CD4-positive, alpha-beta T cell treated with Interleukin-10 for 1 hour (primary cell): ENCODE results near the gene LRRC45.
A peak's percentile ranks its signal among the peaks of the same experiment; 100 is the strongest.

ENCODE experiments used
- DNase-seq: peaks from one replicate; pipeline ENCODE4 v3.0.0-alpha.2; 2020

Gene LRRC45

DNA sequence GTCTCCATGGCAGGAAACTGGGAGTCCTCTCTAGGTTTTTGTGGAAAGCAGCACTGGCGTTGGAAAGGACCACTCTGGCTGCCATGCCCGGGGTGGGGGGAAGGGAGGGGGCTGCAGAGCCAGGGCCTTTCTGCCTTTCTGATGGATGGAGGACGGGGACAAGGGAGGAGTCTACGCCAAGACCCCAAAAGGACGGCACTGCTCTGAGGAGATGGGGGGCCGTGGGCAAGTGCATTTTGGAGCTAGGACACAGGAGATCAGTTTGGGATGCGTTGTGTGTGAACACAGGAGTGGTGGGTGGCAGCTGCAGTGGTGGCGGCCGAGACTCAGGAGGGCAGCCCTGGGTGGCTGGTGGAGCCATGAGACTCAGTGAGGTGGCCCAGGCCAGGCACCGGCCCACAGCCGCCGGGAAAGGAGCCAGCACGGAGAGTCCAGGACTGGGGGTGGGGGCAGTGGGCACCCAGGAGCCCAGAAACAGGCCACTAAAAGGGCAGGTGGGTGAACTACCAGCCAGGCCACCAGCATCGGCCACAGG lies 2.5 kb upstream of the LRRC45 start:
- no peak for DNase-seq

DNA sequence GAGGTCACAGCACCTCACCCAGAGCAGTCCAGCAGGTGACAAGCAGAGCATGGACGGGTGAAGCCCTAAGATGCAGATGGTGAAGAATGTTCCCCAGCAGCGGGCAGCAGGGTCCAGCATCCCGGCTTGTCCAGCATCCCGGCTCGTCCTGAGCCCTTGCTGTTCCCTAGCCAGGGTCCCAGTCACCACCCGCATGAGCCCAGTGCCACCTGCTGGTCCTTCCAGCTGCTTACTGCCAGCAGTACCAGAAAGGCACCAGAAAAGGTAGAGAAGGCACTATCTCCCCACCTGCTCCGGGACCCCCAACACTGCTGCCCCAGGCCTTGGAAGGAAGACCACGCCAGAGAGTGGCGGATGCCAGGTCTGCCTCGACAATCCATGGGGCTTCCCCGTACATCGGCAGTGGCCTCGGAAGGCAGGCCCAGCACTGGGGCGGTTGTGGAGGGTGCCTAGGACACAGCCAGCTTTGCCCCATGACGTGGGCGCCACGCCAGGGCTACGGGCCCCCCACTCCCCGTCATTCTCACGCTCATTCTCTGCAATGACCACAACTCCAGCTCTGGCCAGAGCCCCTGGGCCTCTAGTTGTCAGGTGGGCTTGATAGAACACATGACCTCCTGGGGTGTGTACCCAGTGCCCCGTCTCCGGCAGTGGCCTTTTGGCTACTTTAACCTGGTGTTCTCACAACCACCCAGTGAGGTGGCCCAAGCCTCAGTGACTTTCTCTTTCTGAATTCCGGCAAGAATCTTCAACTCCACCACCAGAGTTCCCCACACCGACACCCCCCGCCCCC lies 1.8 kb upstream of the LRRC45 start:
- peak; percentile 66 for DNase-seq

- no peak for DNase-seq
These were observed 1.2 kb upstream of the LRRC45 start for GRCh38 chr17:82021900-82022309.

- no peak for DNase-seq
These were observed 660 bp upstream of the LRRC45 start, which contains the start of gene CENPX for GRCh38 chr17:82022310-82022980. CENPX (minus strand) TSS chr17:82022878; CDS start chr17:82022861, 17 bp downstream.

GRCh38 chr17:82023447-82024241 lies 539 bp downstream of the LRRC45 start:
- no peak for DNase-seq

DNA sequence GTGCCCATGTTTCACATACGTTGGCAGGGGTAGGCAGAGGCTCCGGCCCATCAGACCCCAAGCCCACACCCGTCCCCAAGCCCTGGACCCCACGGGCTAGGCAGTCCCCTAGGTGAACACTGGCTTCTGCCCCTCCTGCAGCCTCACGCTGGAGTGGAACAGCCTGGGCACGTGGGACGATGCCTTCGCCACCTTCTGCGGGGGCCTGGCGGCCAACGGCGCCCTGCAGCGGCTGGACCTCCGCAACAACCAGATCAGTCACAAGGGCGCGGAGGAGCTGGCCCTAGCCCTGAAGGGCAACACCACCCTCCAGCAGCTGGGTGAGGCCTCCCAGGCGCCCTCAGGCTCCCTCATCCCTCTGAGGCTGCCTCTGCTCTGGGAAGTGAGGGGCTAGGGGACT lies 1.8 kb downstream of the LRRC45 start:
- DNase-seq, result no peak

DNA sequence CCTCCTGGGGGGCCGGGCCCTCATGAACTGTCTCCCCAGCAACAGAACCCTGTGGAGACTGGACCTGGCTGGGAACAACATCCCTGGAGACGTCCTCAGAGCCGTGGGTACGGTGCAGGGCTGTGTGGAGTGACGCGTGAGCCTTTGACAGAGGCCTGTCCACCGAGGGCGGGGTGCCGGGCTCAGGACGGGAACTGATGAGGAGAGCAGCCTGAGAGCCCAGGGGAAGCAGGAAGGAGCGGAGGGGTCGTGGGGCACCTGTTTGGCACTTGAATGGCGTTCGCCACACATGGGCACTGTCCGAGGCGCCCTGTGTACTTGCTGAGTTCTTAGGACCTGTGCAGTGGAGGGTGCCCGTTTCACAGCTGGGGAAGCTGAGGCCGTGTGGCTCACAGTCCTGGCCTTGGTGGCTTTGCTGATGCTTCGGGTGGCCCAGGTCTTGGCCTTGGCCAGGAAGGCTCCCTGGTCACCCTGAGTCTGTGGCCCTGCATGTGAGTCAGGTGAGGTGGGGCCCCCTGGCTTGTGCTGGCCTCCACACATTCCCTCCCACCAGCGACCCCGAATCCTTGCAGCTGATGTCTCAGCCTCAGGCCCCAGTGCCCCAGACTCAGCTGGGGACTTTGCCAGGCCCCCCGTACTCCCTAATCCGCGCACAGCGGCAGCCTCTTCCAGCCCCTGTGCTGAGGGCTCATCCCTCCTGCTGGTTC lies 2.4 kb downstream of the LRRC45 start:
- no peak for DNase-seq

- no peak for DNase-seq
These were observed 5.1 kb downstream of the LRRC45 start for GRCh38 chr17:82028246-82028645.

DNA sequence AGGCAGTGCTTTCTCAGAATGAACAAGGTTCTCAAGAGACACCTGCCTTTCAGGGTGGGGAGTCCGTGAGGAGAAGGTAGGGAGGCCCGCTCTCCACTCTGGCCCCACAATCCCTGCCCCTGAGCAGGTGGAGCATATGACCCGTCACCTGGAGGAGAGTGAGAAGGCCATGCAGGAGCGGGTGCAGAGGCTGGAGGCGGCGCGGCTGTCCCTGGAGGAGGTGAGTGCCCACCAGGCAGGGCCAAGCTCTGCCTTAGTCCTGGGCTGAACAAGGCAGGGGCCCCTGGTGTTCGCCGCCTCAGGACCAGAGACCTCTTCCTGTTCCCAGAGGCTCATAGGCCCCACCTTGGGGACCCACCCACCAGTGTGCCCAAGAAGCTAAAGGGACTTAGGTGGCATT lies 5.9 kb downstream of the LRRC45 start:
- DNase-seq, result no peak

GRCh38 chr17:82029391-82029790 lies 6.3 kb downstream of the LRRC45 start:
- no peak for DNase-seq

DNA sequence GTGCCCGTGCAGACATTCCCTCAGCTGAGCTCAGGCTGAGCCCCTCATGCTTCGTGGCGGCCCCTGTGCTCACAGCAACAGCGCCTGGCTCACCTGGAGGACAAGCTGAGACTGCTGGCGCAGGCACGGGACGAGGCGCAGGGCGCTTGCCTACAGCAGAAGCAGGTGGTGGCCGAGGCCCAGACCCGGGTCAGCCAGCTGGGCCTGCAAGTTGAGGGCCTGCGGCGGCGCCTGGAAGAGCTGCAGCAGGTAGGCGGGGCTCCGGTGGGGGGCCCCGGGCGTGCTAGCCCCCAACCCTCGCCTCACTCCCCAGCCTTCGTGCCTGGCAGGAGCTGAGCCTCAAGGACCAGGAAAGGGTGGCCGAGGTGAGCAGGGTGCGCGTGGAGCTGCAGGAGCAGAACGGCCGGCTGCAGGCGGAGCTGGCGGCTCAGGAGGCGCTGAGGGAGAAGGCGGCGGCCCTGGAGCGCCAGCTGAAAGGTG lies 6.9 kb downstream of the LRRC45 start:
- no peak for DNase-seq

GRCh38 chr17:82030470-82031302 lies 7.6 kb downstream of the LRRC45 start:
- DNase-seq, result peak; percentile 86

GRCh38 chr17:82031303-82031884 lies 8.3 kb downstream of the LRRC45 start, which contains the start of gene RAC3:
RAC3 (plus strand) TSS chr17:82031678; CDS start chr17:82031762, 84 bp downstream.
- DNase-seq, result no peak

- peak; percentile 48 for DNase-seq
These were observed 9.0 kb downstream of the LRRC45 start for GRCh38 chr17:82031885-82032627.

- no peak for DNase-seq
These were observed 10.4 kb downstream of the LRRC45 start for GRCh38 chr17:82033359-82034085.

DNA sequence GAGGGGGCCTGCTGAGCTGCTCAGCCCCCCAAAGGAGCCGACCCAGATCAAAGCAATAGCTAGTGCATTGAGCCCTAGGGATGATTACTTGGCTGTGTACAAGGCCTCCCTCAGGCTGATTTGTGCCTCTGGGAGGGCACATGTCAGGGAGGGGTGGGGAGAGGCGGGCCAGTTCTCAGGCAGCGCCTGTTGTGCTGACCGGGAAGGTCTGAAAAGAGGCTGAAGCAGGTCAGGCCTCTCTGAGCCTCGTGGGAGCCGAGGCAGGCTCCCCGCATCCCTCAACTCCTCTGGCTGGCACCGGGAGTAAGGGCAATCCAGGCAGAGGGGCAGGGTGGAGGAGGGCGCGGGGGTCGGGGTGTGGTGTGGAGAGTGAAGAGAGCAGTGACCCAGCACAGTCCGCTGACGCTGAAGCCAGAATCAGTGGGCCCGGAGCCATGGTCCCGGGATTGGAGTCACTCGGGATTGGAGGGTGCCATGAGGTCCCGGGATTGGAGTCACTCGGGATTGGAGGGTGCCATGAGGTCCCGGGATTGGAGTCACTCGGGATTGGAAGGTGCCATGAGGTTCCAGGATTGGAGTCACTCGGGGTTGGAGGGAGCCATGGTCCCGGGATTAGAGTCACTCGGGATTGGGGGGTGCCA lies 11.4 kb downstream of the LRRC45 start:
- no peak for DNase-seq

DNA sequence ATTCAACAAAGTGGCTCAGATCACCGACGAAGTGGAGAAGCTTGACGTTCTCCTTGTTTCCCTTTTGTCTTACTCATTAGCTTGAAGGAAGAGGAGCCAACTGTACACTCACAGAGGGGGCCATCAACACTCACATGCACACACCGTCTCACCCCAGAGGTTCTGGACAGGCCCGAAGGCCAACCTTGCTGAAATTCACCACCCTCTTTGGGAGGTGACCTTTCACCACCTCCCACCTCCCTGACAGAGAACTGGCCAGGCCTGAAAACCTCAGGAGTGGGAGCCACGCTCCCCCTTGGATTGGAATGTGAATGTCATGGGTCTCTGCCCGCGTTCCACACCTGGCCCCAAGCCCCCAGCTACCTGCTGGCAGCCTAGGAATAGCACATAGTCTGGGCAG lies 12.4 kb downstream of the LRRC45 start:
- DNase-seq, result no peak

DNA sequence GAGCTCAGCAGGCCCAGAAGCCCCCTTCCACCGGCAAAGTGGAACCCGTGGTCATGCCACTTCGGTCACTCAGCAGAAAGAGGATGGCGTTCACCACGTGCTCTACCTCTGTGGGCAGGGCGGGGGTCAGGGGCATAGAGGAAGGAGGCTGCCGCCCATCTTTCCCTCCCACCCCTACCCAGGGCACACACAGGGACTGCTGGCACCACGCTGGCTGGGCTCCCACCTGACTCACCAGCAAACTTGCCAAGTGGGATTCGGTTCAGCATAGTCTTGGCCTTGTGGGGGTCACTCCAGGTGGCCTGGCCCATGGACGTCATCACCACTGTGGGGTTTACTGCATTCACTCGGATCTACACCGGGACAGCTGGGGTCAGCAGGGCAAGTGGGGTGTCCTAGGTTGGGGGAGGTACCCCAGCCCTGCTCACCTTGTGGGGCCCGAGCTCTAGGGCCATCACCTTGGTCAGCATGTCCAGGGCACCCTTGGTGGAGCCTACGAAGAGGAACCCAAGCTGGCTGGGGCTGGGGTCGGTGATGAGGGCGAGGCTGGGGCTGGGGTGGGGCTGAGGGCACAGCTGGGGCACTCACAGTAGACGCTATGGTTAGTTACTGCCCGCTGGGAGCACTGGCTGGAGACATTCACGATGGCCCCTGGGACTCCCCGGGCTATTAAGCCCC lies 13.0 kb downstream of the LRRC45 start:
- DNase-seq, result no peak
